A673 (cell line): ENCODE data around the gene SLC25A41.

Experiments
- CTCF ChIP-seq: fragments of 300-800, 200-600 bp; sonication (generic); conservative IDR thresholded peaks from 2 replicates; pipeline ENCODE4 v1.5.1; 2017; ENCODE audit warnings: low read depth, mild to moderate bottlenecking, antibody characterized with exemption, low read length, moderate library complexity, mixed read lengths
- EZH2 ChIP-seq: fragments of 200-600 bp; sonication (generic); IDR thresholded peaks from 2 replicates; pipeline ENCODE4 v1.6.1; 2017; ENCODE audit warnings: borderline replicate concordance, low read depth, mild to moderate bottlenecking, mixed read lengths, antibody characterized with exemption, low read length; ENCODE audit not compliant: poor library complexity, severe bottlenecking

GRCh38 chr19:6442087-6442688, 8.6 kb upstream of the SLC25A41 start:
- TF ChIP-seq EZH2 (no peak), CTCF (no peak)
